Endodermal cell (in vitro differentiated cells): ENCODE measurements around the gene PPAN. TPM values are rescaled to one million over a fixed set of nuclear protein-coding genes. Genes with fewer than 3 reads are reported as not detected.

Experiments
- DNase-seq: peaks from one replicate; pipeline ENCODE4 v3.0.0-alpha.2; 2017
- H3K27ac ChIP-seq: 2 replicates; pipeline ENCODE4 v1.5.1; 2013; ENCODE audit warnings: mild to moderate bottlenecking, low read depth, low read length, moderate library complexity
- H3K27me3 ChIP-seq: 2 replicates; pipeline ENCODE4 v1.6.1; 2013; ENCODE audit warnings: mild to moderate bottlenecking, low read length, moderate library complexity; ENCODE audit not compliant: insufficient read depth, control insufficient read depth, poor library complexity, severe bottlenecking
- H3K36me3 ChIP-seq: 2 replicates; pipeline ENCODE4 v1.7.0; 2013; ENCODE audit warnings: mild to moderate bottlenecking, low read length, moderate library complexity; ENCODE audit not compliant: control insufficient read depth, insufficient read depth
- H3K4me1 ChIP-seq: one replicate; pipeline ENCODE4 v1.7.0; 2013; ENCODE audit warnings: low read length; ENCODE audit not compliant: control insufficient read depth, insufficient read depth
- H3K4me3 ChIP-seq: 2 replicates; pipeline ENCODE4 v1.5.1; 2013; ENCODE audit warnings: mild to moderate bottlenecking, low read length, moderate library complexity
- H3K9ac ChIP-seq: 2 replicates; pipeline ENCODE4 v1.6.1; 2013; ENCODE audit warnings: mild to moderate bottlenecking, low read length, moderate library complexity; ENCODE audit not compliant: poor library complexity, severe bottlenecking; ENCODE audit errors: extremely low read depth
- H3K9me3 ChIP-seq: 2 replicates; pipeline ENCODE4 v1.6.1; 2013; ENCODE audit warnings: mild to moderate bottlenecking, low read length, moderate library complexity; ENCODE audit not compliant: control insufficient read depth
- H3K27ac Mint-ChIP-seq: 2 replicates; pipeline ENCODE4 v1.8.0; 2020; ENCODE audit warnings: mixed read lengths
- H3K27me3 Mint-ChIP-seq: 2 replicates; pipeline ENCODE4 v1.8.0; 2021; ENCODE audit warnings: mild to moderate bottlenecking, mixed read lengths; ENCODE audit not compliant: insufficient read depth
- H3K36me3 Mint-ChIP-seq: 2 replicates; pipeline ENCODE4 v1.8.0; 2020; ENCODE audit warnings: low read depth, mixed read lengths
- H3K4me1 Mint-ChIP-seq: 2 replicates; pipeline ENCODE4 v1.8.0; 2020; ENCODE audit warnings: mixed read lengths
- H3K4me3 Mint-ChIP-seq: 2 replicates; pipeline ENCODE4 v1.8.0; 2020; ENCODE audit warnings: mild to moderate bottlenecking, moderate library complexity, mixed read lengths
- H3K9me3 Mint-ChIP-seq: 2 replicates; pipeline ENCODE4 v1.8.0; 2020; ENCODE audit warnings: mild to moderate bottlenecking, mixed read lengths
- WGBS, 2 experiments: methylation state at CpG; one replicate each; pipeline versions ENCODE4 v1.1.5 to v1.1.7; 2013; ENCODE audit warnings: missing lambda C conversion rate in 2 of 2, mixed read lengths in 1 of 2; ENCODE audit not compliant: insufficient coverage in 1 of 2, insufficient read length in 1 of 2; 5-methylcytosine and 5-hydroxymethylcytosine counted together
- total RNA-seq, 2 donors: library from RNA; stranded (reverse); fragmentation: NEBNext Ultra II Directional in 1 of 2; extraction: Animal tissue kit (Norgen Biotek cat#: 25700) in 1 of 2; gene quantifications; 2 replicates in 1 of 2; 3 replicates in 1 of 2; pipeline ENCODE4 v1.2.1, GENCODE V29; 2021
- TF ChIP-seq, protein P1 (sequence below): fragments of 200-600 bp; sonication (generic); conservative IDR thresholded peaks from 2 replicates; pipeline ENCODE4 v1.5.0; 2021; ENCODE audit warnings: antibody characterized with exemption, mild to moderate bottlenecking

PPAN gene
- total RNA-seq, 2 donors from 2014 or later: 40.3 to 54.0 TPM

DNA sequence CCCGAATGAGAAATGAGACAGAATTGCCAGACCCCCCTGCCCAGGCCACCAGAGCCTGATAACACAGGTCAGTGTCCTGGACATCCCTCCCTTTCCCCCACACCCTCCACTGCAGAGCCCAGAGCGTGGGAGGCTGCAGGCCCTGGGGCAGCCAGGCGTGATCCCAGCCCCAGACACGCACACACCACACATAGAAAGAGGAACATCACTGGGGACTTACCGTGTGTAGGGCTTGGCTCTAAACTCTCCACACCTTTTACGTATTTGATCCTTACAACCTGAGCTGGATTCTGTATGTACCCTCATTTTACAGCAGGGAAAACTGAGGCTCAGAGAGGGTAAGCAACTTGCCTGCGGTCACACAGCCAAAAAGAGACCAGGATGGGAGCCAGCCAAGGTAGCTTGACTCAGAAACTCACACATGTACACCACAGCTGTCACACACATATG lies 3.4 kb upstream of the PPAN start:
- WGBS, 2 experiments: 90 to 93% methylated on average over 4 to 7 of the region's 7 CpGs
- peaks cover 12% of the 10 kb centered on the region for H3K36me3 Mint-ChIP-seq
- Histone ChIP-seq H3K36me3 (peaks cover 7% of the 10 kb centered on the region), H3K27me3 (no peaks in the 10 kb centered on the region), H3K27ac (no peak overlapping the region), H3K9me3 (no peaks in the 10 kb centered on the region), H3K4me3 (no peak overlapping the region), H3K9ac (no peak overlapping the region), H3K4me1 (peaks cover 3% of the 10 kb centered on the region)
- peaks cover 22% of the 10 kb centered on the region for H3K27me3 Mint-ChIP-seq
- no peak overlapping the region for H3K4me3 Mint-ChIP-seq
- TF ChIP-seq, protein P1, sequence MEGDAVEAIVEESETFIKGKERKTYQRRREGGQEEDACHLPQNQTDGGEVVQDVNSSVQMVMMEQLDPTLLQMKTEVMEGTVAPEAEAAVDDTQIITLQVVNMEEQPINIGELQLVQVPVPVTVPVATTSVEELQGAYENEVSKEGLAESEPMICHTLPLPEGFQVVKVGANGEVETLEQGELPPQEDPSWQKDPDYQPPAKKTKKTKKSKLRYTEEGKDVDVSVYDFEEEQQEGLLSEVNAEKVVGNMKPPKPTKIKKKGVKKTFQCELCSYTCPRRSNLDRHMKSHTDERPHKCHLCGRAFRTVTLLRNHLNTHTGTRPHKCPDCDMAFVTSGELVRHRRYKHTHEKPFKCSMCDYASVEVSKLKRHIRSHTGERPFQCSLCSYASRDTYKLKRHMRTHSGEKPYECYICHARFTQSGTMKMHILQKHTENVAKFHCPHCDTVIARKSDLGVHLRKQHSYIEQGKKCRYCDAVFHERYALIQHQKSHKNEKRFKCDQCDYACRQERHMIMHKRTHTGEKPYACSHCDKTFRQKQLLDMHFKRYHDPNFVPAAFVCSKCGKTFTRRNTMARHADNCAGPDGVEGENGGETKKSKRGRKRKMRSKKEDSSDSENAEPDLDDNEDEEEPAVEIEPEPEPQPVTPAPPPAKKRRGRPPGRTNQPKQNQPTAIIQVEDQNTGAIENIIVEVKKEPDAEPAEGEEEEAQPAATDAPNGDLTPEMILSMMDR: no peak
- H3K27ac Mint-ChIP-seq: no peak overlapping the region
- H3K4me1 Mint-ChIP-seq: peaks cover 7% of the 10 kb centered on the region
- DNase-seq: no peak
- H3K9me3 Mint-ChIP-seq: no peaks in the 10 kb centered on the region

DNA sequence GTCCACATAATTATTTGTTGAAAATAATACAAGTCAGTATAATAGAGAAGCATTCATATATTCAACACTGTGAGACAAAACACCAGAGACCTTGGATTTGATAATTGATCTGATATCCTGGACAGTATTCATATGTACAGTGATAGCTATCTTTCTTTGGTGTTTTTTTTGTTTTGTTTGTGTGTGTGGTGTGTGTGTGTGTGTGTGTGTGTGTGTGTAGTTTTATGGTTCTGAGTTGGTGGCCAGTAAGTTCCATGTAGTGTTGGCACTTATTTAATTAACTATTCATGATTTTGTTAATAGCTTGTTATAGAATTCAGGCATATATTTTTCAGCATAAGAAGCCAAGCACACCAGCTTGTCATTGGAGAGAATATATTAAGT lies 2.0 kb upstream of the PPAN start:
- no peak for DNase-seq
- TF ChIP-seq, protein P1: no peak
- peaks cover 7% of the 10 kb centered on the region for H3K4me1 Mint-ChIP-seq
- Histone ChIP-seq H3K36me3 (peaks cover 17% of the 10 kb centered on the region), H3K27me3 (no peaks in the 10 kb centered on the region), H3K9ac (no peak overlapping the region), H3K9me3 (no peaks in the 10 kb centered on the region), H3K4me3 (no peak overlapping the region), H3K27ac (no peak overlapping the region), H3K4me1 (peaks cover 3% of the 10 kb centered on the region)
- no peaks in the 10 kb centered on the region for H3K9me3 Mint-ChIP-seq
- H3K4me3 Mint-ChIP-seq: no peak overlapping the region
- H3K27me3 Mint-ChIP-seq: peaks cover 9% of the 10 kb centered on the region
- no peak overlapping the region for H3K27ac Mint-ChIP-seq
- H3K36me3 Mint-ChIP-seq: peaks cover 23% of the 10 kb centered on the region

DNA sequence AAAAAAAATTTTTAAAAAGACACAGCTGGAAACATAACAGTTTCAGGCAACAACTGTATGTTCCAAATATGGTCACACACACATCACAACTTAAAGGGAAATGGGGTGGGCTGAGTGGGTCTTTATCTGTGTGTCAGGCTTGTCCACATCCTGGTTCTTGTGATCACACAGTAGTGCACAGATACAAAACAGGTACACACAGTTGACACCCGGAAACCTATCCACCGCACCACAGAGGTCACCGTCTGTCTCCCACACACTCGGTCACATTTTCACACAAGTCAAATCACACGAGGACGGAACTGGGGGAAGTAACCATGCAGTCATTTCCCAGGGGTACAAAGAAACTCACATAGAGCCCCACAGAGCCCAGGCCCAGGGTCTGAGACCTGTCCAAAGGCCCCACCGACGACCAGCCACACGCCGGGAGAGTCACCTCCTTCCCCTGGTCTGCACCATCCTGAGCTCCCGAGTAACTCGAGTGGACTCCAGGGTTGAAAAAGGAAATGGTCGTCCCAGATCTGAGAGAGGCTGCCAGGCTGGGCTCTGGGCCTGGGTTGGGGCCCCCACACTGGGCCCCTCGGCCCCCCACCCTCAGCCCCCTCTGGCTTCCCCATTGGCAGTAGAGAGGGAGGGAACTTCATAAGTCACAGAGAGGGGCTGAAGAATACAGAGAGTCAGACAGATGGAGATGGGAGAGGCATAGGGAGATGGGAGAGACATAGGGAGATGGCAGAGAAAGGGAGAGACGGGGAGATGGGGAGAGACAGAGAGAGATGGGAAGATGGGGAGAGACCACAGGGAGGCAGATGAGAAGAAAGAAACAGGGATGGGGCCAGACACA lies 1.3 kb upstream of the PPAN start:
- H3K9me3 ChIP-seq: no peaks in the 10 kb centered on the region
- peaks cover 6% of the 10 kb centered on the region for H3K27me3 Mint-ChIP-seq
- H3K36me3 Mint-ChIP-seq: peaks cover 30% of the 10 kb centered on the region
- TF ChIP-seq, protein P1: no peak
- no peak overlapping the region for H3K27ac Mint-ChIP-seq
- WGBS, 2 experiments: 86 to 90% methylated on average over 7 to 15 of the region's 15 CpGs
- no peak overlapping the region for H3K9ac ChIP-seq
- peaks cover 3% of the 10 kb centered on the region for H3K4me1 ChIP-seq
- H3K4me1 Mint-ChIP-seq: peaks cover 7% of the 10 kb centered on the region
- H3K4me3 ChIP-seq: no peak overlapping the region
- peaks cover 25% of the 10 kb centered on the region for H3K36me3 ChIP-seq
- H3K4me3 Mint-ChIP-seq: no peak overlapping the region
- H3K9me3 Mint-ChIP-seq: no peaks in the 10 kb centered on the region
- H3K27ac ChIP-seq: no peak overlapping the region
- H3K27me3 ChIP-seq: no peaks in the 10 kb centered on the region
- DNase-seq: no peak
